Stimulated activated CD8-positive, alpha-beta memory T cell treated with anti-CD3 and anti-CD28 coated beads, Interleukin-15, amount 100 ng/mL, for 48 hours (primary cell): ENCODE results near the gene RXFP3.
"Not testable (repeated sequence)": the region's sequence is repeated elsewhere in the genome, so short reads cannot be mapped to it uniquely, and the experiment has no call there.

Source experiments
- DNase-seq, 2 donors: peaks; one replicate each; pipeline ENCODE4 v3.0.0-alpha.2; 2020; ENCODE audit warnings: low read depth in 2 of 2

The RXFP3 gene

DNA sequence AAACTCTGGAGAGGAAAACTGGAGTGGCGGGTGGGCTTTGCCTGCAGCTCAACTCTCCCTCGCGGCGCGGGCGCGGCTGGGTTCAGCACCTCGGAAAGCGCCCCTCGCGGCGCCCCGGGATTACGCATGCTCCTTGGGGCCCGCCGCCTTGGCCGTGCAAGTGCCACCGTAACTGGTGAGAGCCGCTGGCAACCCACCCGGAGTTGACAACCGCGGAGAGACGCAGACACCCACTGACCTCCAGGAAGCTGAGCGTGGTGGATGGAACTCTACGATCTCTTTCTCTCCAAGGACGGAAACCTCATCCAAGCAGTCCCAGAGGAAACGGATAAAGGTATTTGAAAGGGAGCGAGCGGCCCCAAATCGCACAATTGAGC lies 194 bp upstream of the RXFP3 start:
- peak; percentile 32 to 34 for DNase-seq

DNA sequence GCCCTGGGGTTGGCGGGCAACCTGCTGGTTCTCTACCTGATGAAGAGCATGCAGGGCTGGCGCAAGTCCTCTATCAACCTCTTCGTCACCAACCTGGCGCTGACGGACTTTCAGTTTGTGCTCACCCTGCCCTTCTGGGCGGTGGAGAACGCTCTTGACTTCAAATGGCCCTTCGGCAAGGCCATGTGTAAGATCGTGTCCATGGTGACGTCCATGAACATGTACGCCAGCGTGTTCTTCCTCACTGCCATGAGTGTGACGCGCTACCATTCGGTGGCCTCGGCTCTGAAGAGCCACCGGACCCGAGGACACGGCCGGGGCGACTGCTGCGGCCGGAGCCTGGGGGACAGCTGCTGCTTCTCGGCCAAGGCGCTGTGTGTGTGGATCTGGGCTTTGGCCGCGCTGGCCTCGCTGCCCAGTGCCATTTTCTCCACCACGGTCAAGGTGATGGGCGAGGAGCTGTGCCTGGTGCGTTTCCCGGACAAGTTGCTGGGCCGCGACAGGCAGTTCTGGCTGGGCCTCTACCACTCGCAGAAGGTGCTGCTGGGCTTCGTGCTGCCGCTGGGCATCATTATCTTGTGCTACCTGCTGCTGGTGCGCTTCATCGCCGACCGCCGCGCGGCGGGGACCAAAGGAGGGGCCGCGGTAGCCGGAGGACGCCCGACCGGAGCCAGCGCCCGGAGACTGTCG lies 976 bp downstream of the RXFP3 start:
- no peak for DNase-seq

DNA sequence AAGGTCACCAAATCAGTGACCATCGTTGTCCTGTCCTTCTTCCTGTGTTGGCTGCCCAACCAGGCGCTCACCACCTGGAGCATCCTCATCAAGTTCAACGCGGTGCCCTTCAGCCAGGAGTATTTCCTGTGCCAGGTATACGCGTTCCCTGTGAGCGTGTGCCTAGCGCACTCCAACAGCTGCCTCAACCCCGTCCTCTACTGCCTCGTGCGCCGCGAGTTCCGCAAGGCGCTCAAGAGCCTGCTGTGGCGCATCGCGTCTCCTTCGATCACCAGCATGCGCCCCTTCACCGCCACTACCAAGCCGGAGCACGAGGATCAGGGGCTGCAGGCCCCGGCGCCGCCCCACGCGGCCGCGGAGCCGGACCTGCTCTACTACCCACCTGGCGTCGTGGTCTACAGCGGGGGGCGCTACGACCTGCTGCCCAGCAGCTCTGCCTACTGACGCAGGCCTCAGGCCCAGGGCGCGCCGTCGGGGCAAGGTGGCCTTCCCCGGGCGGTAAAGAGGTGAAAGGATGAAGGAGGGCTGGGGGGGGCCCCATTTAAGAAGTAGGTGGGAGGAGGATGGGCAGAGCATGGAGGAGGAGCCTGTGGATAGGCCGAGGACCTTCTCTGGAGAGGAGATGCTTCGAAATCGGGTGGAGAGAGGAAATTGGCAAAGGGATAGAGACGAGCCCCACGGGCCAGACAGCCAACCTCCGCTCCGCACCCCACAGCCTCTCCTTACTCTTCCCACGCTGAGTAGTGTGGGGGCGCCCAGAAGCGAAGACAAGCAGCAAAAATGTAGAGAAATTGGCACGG lies 1.7 kb downstream of the RXFP3 start:
- no peak for DNase-seq

DNA sequence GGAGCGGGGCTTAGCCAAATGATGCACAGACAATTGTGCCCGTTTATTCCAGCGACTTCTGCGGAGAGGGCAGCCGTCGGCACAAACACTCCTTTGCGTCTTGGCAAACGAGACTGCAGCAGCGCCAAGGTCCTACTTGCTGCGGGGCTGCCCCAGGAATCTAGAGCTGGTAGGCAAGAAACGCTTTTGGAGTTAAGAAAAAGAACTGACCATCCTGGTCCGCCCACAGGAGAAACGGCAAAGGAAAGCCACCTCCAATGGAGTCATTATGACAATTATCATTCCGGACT lies 2.3 kb downstream of the RXFP3 start:
- no peak for DNase-seq

GRCh38 chr5:33938881-33939280 lies 2.7 kb downstream of the RXFP3 start:
- DNase-seq = no peak

- DNase-seq = no peak
Observed at GRCh38 chr5:33939556-33940262, 3.5 kb downstream of the RXFP3 start.

GRCh38 chr5:33941090-33941489 lies 4.9 kb downstream of the RXFP3 start:
- DNase-seq = no peak

DNA sequence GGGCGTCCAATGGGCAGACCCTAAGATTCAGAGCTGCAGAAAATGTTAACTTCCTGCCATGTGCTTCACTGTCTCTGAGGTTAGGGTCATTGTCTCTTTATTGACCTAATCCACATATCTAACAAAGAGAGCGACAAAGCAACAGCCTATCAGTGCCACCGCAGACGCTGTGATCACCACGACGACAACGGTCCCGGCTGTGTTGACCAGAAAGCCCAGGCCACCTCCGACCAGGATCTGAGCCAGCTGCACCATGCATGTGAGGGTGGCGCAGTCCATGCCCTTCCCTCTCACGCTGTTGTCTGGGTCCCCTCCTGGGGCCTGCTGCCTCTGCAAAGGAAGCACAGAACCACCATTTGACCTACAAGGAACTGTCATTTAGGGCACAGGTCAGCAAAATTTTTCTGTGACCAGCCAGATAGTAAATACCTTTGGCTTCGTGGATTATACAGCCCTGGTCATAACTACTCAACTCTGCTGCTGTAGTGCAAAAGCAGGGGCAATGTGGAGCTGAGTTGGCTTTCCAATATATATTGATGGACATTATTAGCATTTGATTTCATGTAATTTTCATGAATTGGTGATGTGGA lies 8.5 kb downstream of the RXFP3 start:
- no peak for DNase-seq

DNA sequence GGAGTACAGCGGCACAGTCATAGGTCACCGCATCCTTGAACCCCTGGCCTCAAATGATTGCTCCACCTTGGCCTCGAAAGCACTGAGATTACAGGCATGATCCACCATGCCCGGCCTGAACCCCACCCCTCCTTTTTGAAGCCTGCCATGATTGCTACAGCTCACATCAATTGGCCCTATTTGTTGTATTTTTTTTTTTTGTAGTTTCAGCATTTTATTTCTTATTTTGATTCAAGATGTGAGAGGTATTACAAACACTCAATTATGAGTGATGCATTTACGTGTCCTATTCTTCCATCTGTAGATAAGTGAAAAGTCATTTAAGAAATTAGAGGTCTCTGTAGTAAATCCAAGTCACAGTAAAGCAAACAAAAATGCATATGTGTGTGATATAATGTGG lies 16.0 kb downstream of the RXFP3 start:
- not testable (repeated sequence) for DNase-seq

GRCh38 chr5:33957577-33958150 lies 21.5 kb downstream of the RXFP3 start:
- no peak for DNase-seq

- no peak for DNase-seq
Observed at GRCh38 chr5:33958176-33958575, 22.0 kb downstream of the RXFP3 start.

DNA sequence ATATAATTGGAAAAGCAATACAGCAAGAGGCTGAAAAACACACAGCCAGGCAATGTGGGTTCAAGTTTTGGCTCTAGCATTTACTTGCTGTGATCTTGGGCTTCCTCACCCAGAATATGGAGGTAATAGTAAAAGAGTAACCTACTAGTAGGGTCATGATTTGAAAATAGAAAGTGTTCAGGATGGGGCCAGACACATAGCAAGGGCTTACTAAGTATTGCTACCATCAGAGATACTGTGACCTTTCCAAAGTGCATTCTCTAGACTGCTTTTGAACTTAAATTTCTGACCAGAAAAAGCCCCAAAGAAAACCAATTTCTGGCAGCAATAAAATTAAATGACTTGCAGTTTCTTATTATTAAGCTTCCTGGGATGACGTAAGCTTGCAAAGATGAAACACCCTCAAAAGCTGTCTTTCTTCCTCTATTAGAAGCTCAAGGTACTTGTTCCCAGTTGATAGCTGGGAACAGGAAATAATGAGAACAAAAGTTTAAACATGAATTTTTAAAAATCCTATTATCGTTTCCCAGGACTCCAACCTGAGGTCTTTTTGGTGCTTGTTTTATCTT lies 28.0 kb downstream of the RXFP3 start:
- DNase-seq = no peak

- no peak for DNase-seq
Observed at GRCh38 chr5:33966805-33967204, 30.6 kb downstream of the RXFP3 start.

GRCh38 chr5:33968211-33969005 lies 32.2 kb downstream of the RXFP3 start:
- DNase-seq = no peak

GRCh38 chr5:33969572-33970452 lies 33.6 kb downstream of the RXFP3 start:
- no peak for DNase-seq

GRCh38 chr5:33973271-33973670 lies 37.1 kb downstream of the RXFP3 start:
- no peak for DNase-seq

DNA sequence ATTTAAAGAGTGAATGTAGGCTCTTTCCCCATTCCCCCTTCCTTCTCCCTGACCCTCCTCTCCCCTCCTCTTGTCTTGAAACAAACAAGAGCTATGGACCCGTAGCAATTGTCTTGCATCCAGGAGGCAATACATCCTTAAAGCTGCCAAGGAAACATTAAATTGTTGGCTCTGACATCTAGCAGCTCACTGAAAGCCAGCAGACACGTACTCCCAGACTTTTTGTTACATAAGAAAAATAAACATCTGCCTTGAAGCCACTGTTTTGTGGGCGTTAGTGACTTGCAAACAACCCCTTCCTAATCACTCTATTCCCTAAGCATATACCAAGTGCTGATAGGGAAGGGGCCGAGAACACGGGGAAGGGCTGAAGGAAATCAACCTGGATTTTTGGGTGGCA lies 39.7 kb downstream of the RXFP3 start:
- no peak for DNase-seq

GRCh38 chr5:33976307-33976706 lies 40.1 kb downstream of the RXFP3 start:
- DNase-seq = no peak

- DNase-seq = no peak
Observed at GRCh38 chr5:33978306-33978705, 42.1 kb downstream of the RXFP3 start.

DNA sequence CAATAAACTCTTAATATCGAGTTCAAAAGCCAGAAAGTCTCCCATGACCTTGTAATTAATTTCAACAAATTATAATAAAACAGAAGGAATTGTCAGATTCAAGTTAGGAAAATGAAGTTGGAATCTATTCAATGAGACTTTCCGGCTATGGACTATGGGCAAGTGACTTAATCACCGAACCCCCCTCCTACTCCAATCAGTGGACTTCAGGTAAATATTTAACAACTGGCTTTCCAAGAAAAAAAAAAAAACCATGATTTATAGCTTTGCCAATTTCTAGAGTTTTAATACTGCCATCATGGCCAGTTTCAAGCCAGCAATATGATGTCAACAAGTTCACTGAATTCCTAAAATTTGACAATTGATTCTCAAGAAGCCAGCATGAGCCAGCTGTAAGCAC lies 43.8 kb downstream of the RXFP3 start:
- DNase-seq = no peak
